ENCODE data around the gene NTNG1. TPM values are rescaled to one million over a fixed set of nuclear protein-coding genes. Genes with fewer than 3 reads are reported as not detected.
"Not testable (repeated sequence)": the region's sequence is repeated elsewhere in the genome, so short reads cannot be mapped to it uniquely, and the experiment has no call there.

The NTNG1 gene
- total RNA-seq, 2 experiments from 2014 or later = 2.3 to 5.9 TPM

- intact Hi-C loops (cut with micrococcal nuclease; ENCODE audit: unreplicated experiment) = no loop called here
Observed at GRCh38 chr1:107230121-107230520, 89.3 kb downstream of the NTNG1 start.

GRCh38 chr1:107231291-107231690 lies 90.5 kb downstream of the NTNG1 start:
- Histone ChIP-seq H3K27ac (ENCODE audit: low read depth, low read length, poor library complexity, severe bottlenecking) (no peak overlapping the region), H3K9me3 (ENCODE audit: low read length) (no peaks in the 10 kb centered on the region), H3K4me3 (ENCODE audit: low read depth, low read length, poor library complexity, severe bottlenecking) (no peak overlapping the region), H3K4me2 (ENCODE audit: low read length) (no peak overlapping the region), H3K79me2 (ENCODE audit: insufficient read depth, low read depth, low read length) (no peaks in the 10 kb centered on the region), H3K4me1 (ENCODE audit: insufficient read depth, low read length, poor library complexity, severe bottlenecking) (no peaks in the 10 kb centered on the region), H3K9me2 (ENCODE audit: insufficient read depth, low read length) (no peaks in the 10 kb centered on the region), H2AFZ (ENCODE audit: low read length) (no peak overlapping the region), H4K20me1 (ENCODE audit: insufficient read depth, low read length) (no peaks in the 10 kb centered on the region), H3K36me3 (ENCODE audit: insufficient read depth, low read length) (no peaks in the 10 kb centered on the region)
- no TSS peak for BruUV-seq (replicated peaks)
- TF ChIP-seq, protein P1, sequence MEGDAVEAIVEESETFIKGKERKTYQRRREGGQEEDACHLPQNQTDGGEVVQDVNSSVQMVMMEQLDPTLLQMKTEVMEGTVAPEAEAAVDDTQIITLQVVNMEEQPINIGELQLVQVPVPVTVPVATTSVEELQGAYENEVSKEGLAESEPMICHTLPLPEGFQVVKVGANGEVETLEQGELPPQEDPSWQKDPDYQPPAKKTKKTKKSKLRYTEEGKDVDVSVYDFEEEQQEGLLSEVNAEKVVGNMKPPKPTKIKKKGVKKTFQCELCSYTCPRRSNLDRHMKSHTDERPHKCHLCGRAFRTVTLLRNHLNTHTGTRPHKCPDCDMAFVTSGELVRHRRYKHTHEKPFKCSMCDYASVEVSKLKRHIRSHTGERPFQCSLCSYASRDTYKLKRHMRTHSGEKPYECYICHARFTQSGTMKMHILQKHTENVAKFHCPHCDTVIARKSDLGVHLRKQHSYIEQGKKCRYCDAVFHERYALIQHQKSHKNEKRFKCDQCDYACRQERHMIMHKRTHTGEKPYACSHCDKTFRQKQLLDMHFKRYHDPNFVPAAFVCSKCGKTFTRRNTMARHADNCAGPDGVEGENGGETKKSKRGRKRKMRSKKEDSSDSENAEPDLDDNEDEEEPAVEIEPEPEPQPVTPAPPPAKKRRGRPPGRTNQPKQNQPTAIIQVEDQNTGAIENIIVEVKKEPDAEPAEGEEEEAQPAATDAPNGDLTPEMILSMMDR (conservative IDR thresholded peaks at IDR 0.05; ENCODE audit: low read length) = no peak
- TF ChIP-seq EZH2phosphoT487 (IDR thresholded peaks at IDR 0.05; ENCODE audit: borderline replicate concordance, low read depth, low read length) = no peak
- ChIA-PET CTCF (ENCODE audit: unreplicated experiment) (no interaction called here), POLR2A (interaction anchor here (0.6 to 1.1 kb wide), 2 partner anchors 15 to 82 kb away, joined by 3 to 4 read pairs; no protein-coding TSS in a partner anchor)
- intact Hi-C loops (cut with micrococcal nuclease; ENCODE audit: unreplicated experiment) = no loop called here
- DNase-seq (ENCODE audit: low spot score) = no peak

More at GRCh38 chr1:107230121-107230520, 89.3 kb downstream of the NTNG1 start:
- Histone ChIP-seq H2AFZ (ENCODE audit: low read length) (no peak overlapping the region), H3K4me2 (ENCODE audit: low read length) (no peak overlapping the region), H3K4me1 (ENCODE audit: insufficient read depth, low read length, poor library complexity, severe bottlenecking) (no peaks in the 10 kb centered on the region), H3K36me3 (ENCODE audit: insufficient read depth, low read length) (no peaks in the 10 kb centered on the region), H3K4me3 (ENCODE audit: low read depth, low read length, poor library complexity, severe bottlenecking) (no peak overlapping the region), H4K20me1 (ENCODE audit: insufficient read depth, low read length) (no peaks in the 10 kb centered on the region), H3K9me3 (ENCODE audit: low read length) (no peaks in the 10 kb centered on the region), H3K27ac (ENCODE audit: low read depth, low read length, poor library complexity, severe bottlenecking) (no peak overlapping the region), H3K9me2 (ENCODE audit: insufficient read depth, low read length) (no peaks in the 10 kb centered on the region), H3K79me2 (ENCODE audit: insufficient read depth, low read depth, low read length) (no peaks in the 10 kb centered on the region)
- POLR2A ChIA-PET = interaction anchor here (0.8 to 1.1 kb wide), 2 partner anchors 14 to 399 kb away, joined by 3 to 4 read pairs; no protein-coding TSS in a partner anchor
- no peak for DNase-seq (ENCODE audit: low spot score)
- CTCF ChIA-PET (ENCODE audit: unreplicated experiment) = no interaction called here
- BruUV-seq (replicated peaks) = no TSS peak
- TF ChIP-seq EZH2phosphoT487 (IDR thresholded peaks at IDR 0.05; ENCODE audit: borderline replicate concordance, low read depth, low read length) = no peak
- TF ChIP-seq, protein P1 (conservative IDR thresholded peaks at IDR 0.05; ENCODE audit: low read length) = no peak

DNA sequence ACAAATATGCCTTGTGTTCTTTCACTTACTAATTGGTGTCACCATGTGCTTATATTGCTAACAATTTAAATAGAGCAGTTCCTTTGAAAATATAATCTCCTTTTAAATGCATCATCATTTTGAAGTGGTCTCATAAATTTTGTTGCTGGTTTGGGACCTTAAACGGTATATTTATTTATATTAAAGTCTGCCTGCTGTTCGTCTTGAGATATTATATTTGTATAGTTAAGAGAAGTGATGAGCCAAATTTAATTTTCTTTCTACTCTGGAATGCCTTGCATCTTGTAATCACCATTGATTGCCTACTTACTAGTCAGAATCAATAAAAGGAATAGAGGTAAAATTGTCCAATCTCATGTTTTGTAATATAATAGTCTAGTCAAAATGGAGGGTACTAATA lies 91.6 kb downstream of the NTNG1 start:
- CTCF ChIA-PET (ENCODE audit: unreplicated experiment) = no interaction called here
- H3K27ac ChIP-seq (ENCODE audit: low read depth, low read length, poor library complexity, severe bottlenecking) = no peak overlapping the region

GRCh38 chr1:107236760-107237159 lies 95.9 kb downstream of the NTNG1 start:
- H3K79me2 ChIP-seq (ENCODE audit: insufficient read depth, low read depth, low read length); H3K27ac ChIP-seq (ENCODE audit: low read depth, low read length, poor library complexity, severe bottlenecking); H2AFZ ChIP-seq (ENCODE audit: low read length); H3K4me1 ChIP-seq (ENCODE audit: insufficient read depth, low read length, poor library complexity, severe bottlenecking); POLR2A ChIA-PET; H3K4me2 ChIP-seq (ENCODE audit: low read length); H4K20me1 ChIP-seq (ENCODE audit: insufficient read depth, low read length); BruUV-seq (replicated peaks); H3K9me2 ChIP-seq (ENCODE audit: insufficient read depth, low read length); CTCF ChIA-PET (ENCODE audit: unreplicated experiment); H3K9me3 ChIP-seq (ENCODE audit: low read length); H3K36me3 ChIP-seq (ENCODE audit: insufficient read depth, low read length); H3K4me3 ChIP-seq (ENCODE audit: low read depth, low read length, poor library complexity, severe bottlenecking); DNase-seq (ENCODE audit: low spot score); intact Hi-C loops (cut with micrococcal nuclease; ENCODE audit: unreplicated experiment): not testable (repeated sequence)

More for the DNA sequence above, 91.6 kb downstream of the NTNG1 start:
- no peaks in the 10 kb centered on the region for H3K36me3 ChIP-seq (ENCODE audit: insufficient read depth, low read length)
- no peaks in the 10 kb centered on the region for H3K4me1 ChIP-seq (ENCODE audit: insufficient read depth, low read length, poor library complexity, severe bottlenecking)
- no peak overlapping the region for H3K4me2 ChIP-seq (ENCODE audit: low read length)
- no peaks in the 10 kb centered on the region for H4K20me1 ChIP-seq (ENCODE audit: insufficient read depth, low read length)
- intact Hi-C loops (cut with micrococcal nuclease; ENCODE audit: unreplicated experiment) = no loop called here
- no peak for DNase-seq (ENCODE audit: low spot score)
- no peak overlapping the region for H2AFZ ChIP-seq (ENCODE audit: low read length)
- no peaks in the 10 kb centered on the region for H3K9me3 ChIP-seq (ENCODE audit: low read length)
- no peak for TF ChIP-seq EZH2phosphoT487 (IDR thresholded peaks at IDR 0.05; ENCODE audit: borderline replicate concordance, low read depth, low read length)
- TF ChIP-seq, protein P1 (conservative IDR thresholded peaks at IDR 0.05; ENCODE audit: low read length) = no peak
- H3K9me2 ChIP-seq (ENCODE audit: insufficient read depth, low read length) = no peaks in the 10 kb centered on the region
- BruUV-seq (replicated peaks) = no TSS peak
- no peak overlapping the region for H3K4me3 ChIP-seq (ENCODE audit: low read depth, low read length, poor library complexity, severe bottlenecking)
- no peaks in the 10 kb centered on the region for H3K79me2 ChIP-seq (ENCODE audit: insufficient read depth, low read depth, low read length)
- POLR2A ChIA-PET = interaction anchor here (1.0 to 2.1 kb wide), 3 partner anchors 15 to 301 kb away, joined by 3 to 17 read pairs (median 3); no protein-coding TSS in a partner anchor
